Epithelial cell of esophagus (primary cell): ENCODE data around the gene PDE9A.

Source experiments
- DNase-seq: peaks from one replicate; pipeline ENCODE4 v3.0.0; 2010; ENCODE audit warnings: low read depth
- H3K4me3 ChIP-seq: 2 replicates; pipeline ENCODE4 v1.5.1; 2011; ENCODE audit warnings: mild to moderate bottlenecking, low read length, control low read depth
- CTCF ChIP-seq: IDR thresholded peaks from 2 replicates; pipeline ENCODE4 v1.5.1; 2011; ENCODE audit warnings: low read depth, mild to moderate bottlenecking, low read length, control low read depth, inconsistent platforms; ENCODE audit not compliant: insufficient read depth; ENCODE audit errors: missing control alignments

Gene PDE9A

GRCh38 chr21:42741066-42741465, 87.6 kb downstream of the PDE9A start:
- DNase-seq: no peak
- no peak overlapping the region for H3K4me3 ChIP-seq
- no peak for TF ChIP-seq CTCF

- TF ChIP-seq CTCF: no peak
- DNase-seq: no peak
Observed at GRCh38 chr21:42744520-42745445, 91.4 kb downstream of the PDE9A start.

GRCh38 chr21:42745511-42746239, 92.3 kb downstream of the PDE9A start:
- TF ChIP-seq CTCF: no peak
- H3K4me3 ChIP-seq: no peak overlapping the region
- DNase-seq: no peak

More at GRCh38 chr21:42744520-42745445, 91.4 kb downstream of the PDE9A start:
- no peak overlapping the region for H3K4me3 ChIP-seq

GRCh38 chr21:42746240-42746592, 92.8 kb downstream of the PDE9A start:
- no peak overlapping the region for H3K4me3 ChIP-seq
- DNase-seq: no peak
- no peak for TF ChIP-seq CTCF

GRCh38 chr21:42746593-42747275, 93.3 kb downstream of the PDE9A start:
- no peak overlapping the region for H3K4me3 ChIP-seq
- DNase-seq: no peak
- no peak for TF ChIP-seq CTCF

- DNase-seq: no peak
- no peak overlapping the region for H3K4me3 ChIP-seq
- TF ChIP-seq CTCF: no peak
Observed at GRCh38 chr21:42747276-42747701, 93.9 kb downstream of the PDE9A start.
